GM18951 (cell line): Measurements from ENCODE around the gene MRPS25.

ENCODE experiments used
- POLR2A ChIP-seq: IDR thresholded peaks from 4 replicates; pipeline ENCODE4 v1.6.1; 2011; ENCODE audit warnings: mild to moderate bottlenecking; ENCODE audit not compliant: insufficient read length, insufficient read depth; ENCODE audit errors: extremely low read depth
- in situ Hi-C: fragments of 300-500 bp; cut with MboI; formaldehyde crosslinking; loops from one replicate; pipeline ENCODE4 v1.12.0; 2022; ENCODE audit warnings: low sequenced_read_pairs, mixed read lengths, inconsistent platforms; ENCODE audit not compliant: unreplicated experiment

Gene MRPS25

DNA sequence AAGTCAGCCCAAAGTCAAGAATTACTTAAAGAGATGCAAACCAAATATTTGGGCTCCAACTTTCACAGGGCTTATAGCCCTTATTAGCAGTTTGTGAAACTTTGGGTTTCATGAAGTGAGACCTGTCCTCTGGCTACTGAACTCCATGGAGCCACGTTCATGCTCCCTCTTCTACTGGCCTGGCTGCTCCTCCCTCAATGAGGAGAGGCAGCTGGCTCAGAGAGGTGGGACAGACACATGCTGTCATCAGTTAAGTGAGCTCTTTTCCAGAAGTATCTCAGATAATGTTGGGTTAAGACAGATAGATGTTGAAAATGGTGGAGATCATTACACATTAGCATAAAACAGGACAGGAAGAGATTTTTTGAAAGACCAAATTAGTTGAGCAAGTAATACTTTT is 19.4 kb downstream of the MRPS25 start:
- in situ Hi-C loops, result loop anchor here (25.0 kb wide), 1 partner anchor 258 kb away; no protein-coding TSS in a partner anchor
- TF ChIP-seq POLR2A, result no peak

DNA sequence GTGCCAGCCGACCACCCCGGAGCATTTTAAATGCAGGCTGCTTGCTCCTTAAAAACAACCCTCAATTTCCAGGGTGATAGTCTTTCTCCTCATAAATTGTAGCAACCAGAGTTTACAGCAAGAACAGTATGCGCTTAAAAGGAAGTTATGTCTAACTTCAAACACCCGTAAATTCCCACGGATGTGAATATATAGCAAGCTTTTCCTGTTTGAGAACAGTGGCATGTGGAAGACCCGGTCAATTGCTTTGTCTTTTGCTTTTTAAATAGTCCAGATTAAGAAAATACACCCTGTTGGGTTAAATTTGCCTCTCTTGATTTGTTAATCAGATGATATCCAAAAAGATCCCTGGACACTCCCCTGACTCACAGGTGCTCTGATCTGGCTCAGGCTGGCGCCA is 20.8 kb downstream of the MRPS25 start:
- in situ Hi-C loops, result loop anchor here (25.0 kb wide), 1 partner anchor 257 kb away; no protein-coding TSS in a partner anchor
- no peak for TF ChIP-seq POLR2A

DNA sequence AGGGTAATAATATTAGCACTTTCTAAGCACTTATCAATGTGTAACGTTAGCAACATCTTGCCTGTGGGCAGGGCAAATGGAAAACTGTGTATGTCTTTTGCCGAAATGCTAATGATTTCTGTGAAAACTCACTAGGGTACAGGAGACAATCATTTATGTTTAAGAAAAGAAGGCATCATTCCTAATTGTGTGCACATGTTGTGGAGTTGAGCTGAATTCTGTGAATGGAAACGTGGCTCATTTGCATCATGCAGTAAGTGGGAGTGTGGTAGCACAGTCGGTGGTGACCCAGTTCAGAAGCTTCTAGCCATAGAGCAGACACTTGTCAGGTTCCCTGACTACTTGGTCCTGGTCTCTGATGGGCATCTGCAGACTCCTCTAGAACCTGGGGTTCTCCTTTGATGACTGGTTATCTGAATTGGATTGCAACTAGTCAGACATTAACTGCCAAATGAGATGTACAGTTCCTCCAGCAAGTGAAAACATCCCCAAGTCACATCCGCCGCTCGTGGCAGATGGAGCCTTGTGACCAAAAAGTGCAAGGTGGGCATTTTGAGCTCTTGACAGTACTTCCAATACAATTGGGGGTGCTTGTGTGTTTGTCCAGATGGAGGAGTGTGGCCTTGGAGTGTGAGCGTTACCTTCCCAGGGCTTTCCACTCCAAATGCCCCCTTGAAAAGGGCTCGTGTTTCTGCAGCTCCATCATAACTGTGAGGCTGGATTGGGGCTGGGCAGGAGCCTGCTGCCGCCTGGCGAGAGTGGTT is 21.5 kb downstream of the MRPS25 start:
- in situ Hi-C loops, result loop anchor here (25.0 kb wide), 1 partner anchor 256 kb away; no protein-coding TSS in a partner anchor
- TF ChIP-seq POLR2A, result no peak

DNA sequence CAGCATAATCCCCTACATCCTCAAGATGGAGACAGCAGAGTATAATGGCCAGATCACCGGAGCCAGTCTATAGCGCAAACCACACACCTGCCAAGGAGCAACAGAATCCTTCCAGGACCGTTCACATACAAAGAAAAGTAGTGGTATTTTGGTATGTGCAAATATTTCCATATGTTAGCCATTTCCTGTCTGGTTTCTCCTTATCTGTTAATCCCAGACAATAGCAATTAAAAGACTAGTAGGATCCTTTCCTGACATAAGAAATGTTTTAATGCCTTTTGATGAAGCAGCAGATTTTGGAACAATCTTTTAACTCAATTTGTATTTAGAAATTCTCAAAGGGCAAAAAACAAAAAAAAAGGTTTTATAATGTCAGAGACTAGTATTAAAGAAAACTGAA is 22.2 kb downstream of the MRPS25 start:
- TF ChIP-seq POLR2A, result no peak
- in situ Hi-C loops, result loop anchor here (25.0 kb wide), 1 partner anchor 256 kb away; no protein-coding TSS in a partner anchor

DNA sequence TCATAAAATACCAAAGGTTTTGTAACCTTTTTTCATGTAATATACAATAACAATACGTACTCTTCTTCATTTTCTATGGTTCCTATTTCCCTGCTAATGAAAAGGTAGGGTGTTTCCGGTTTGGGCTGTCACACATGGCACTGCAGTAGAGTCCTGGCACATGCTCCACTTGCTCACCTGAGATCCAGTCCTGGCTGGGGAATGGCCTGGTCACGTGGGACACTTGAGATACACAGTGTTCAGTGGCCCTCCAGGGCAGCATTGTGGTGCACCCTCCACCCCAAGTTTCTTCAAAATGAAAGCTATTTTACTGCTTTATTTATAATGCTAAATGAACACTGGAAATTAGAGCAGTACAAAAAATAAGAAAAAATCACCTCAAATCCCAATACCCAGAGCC is 23.2 kb downstream of the MRPS25 start:
- in situ Hi-C loops, result loop anchor here (25.0 kb wide), 1 partner anchor 255 kb away; no protein-coding TSS in a partner anchor
- no peak for TF ChIP-seq POLR2A

DNA sequence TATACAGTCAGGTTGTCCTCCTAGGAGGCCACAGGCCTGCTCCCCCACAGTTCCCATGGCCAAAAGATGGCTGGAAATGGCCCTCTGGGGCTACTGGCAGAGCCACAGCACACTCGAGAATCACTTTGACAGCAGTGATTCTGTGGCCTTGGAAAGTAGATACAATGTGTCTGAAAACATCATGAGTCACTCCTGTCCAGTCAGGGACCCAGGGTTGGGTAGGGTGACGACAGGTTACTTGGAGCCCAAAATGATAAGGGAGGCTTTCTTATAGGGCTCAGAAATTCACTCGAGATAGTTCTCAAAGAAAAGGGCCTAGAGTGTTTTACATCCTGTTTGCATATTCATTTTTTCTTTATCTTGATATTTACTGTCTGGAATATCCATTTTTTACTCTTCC is 24.3 kb downstream of the MRPS25 start:
- TF ChIP-seq POLR2A, result no peak
- in situ Hi-C loops, result loop anchor here (25.0 kb wide), 1 partner anchor 254 kb away; no protein-coding TSS in a partner anchor

DNA sequence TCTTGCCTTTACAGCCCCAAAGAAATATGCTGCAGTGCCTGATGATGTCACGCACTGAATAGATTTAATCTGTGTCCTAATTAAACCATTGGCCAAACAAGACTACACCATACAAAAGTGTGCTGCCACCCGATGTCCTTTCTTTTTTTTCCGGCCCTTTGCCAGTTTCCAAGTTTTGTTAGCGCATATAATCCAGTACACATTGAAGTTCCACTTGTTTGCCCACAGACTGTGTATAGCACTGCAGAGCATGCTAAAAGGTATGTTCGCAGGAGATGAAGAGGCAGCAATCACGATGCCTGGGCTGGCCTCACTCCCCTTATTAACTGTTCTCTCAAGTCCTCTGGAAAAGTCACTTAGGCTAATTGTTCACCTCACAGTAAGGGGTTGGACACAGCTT is 26.8 kb downstream of the MRPS25 start:
- in situ Hi-C loops, result loop anchor here (25.0 kb wide), 1 partner anchor 251 kb away; no protein-coding TSS in a partner anchor

DNA sequence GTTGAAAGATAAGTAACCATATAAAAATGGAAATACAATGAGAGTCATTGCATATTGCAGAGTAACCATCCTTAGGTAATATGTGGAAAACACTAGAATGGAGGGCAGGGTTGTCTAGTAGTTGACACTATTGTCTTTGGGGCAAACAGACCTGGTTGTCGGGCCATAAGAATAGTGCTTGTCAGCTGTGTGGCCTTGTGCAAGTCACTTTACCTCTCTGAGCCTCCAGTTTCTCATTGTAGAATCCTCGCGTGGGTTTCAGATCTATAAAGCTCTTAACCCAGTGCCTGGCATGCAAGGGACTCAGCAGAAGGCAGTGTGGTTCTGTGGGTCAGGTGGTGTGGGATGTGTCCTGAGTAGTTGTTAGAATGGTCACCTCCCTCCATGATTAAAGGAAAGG is 32.0 kb downstream of the MRPS25 start:
- in situ Hi-C loops, result loop anchor here (25.0 kb wide), 1 partner anchor 246 kb away; no protein-coding TSS in a partner anchor

More for the DNA sequence above, 26.8 kb downstream of the MRPS25 start:
- no peak for TF ChIP-seq POLR2A

DNA sequence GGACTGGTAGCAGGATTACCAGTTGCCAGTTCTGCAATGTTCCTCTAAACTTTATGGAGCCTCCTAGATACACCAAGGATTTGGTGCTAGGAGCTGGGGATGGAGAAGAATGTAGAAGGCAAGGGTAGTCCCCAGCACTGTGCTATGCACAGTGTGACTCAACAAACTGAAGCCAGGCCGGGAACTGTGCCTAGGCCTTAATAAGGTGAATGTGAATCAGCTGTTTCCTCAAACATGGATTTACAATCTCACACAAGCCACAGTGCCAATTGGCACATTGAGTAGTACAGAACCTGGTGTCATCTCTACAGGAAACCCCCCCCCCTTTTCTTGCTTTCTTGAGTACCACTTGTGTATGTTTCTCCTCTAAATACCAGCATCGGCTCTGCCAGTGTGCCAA is 32.5 kb downstream of the MRPS25 start:
- in situ Hi-C loops, result loop anchor here (25.0 kb wide), 1 partner anchor 245 kb away; no protein-coding TSS in a partner anchor
- TF ChIP-seq POLR2A, result no peak

More for the DNA sequence above, 32.0 kb downstream of the MRPS25 start:
- TF ChIP-seq POLR2A, result no peak

DNA sequence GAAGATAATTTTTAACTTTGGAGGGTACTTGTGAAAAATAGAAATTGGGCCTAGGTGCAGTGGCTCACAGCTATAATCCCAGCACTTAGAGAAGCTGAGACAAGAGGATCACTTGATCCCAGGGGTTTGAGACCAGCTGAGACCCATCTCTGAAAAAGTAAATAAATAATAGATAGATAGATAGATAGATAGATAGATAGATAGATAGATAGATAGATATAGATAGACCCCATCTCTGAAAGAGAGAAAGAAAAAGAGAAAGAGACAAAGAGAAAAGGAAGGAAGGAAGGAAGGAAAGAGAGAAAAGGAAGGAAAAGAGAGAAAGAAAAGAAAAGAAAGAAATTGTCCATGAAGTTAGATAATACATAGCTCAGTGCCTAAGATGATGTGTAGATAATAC is 35.5 kb downstream of the MRPS25 start:
- in situ Hi-C loops, result loop anchor here (25.0 kb wide), 1 partner anchor 242 kb away; no protein-coding TSS in a partner anchor
- no peak for TF ChIP-seq POLR2A

DNA sequence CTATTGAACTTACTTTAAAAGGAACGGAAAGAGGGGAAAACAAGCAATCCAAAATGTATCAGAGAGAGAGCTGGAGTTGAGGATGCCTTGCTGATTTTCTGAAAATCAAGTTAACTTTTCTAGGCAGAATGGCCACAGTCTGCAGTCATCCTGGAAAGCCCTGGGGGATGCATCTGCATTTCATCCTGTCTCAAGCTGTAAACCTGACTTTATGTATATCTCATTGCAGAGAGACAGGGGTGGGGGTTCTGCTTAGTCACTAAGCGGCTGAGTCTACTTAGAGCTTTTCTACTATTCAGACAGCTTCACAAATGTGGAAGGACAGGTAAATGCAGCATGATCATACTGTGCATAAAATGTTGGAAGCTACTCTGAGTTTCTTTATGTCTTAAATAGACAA is 41.4 kb downstream of the MRPS25 start:
- in situ Hi-C loops, result no loop called here
- TF ChIP-seq POLR2A, result no peak

DNA sequence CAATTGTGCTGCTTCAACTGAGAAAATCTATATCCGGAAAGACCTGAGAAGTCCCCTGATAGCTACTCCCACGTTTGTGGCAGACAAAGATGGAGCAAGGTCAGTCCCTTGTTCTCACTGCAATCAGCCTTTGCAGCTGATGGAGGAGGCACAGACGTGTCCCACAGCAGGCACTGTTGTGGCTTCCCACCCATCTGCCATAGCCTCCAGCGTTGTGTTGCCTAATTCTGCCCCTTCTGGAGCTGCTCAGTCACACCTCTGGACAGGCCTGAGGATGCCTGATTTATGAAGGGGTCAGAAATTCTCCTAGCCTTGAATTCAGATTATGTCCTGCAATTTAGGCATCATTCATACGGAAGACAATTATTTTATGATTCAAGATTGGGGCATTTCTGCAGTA is 41.9 kb downstream of the MRPS25 start:
- TF ChIP-seq POLR2A, result no peak
- in situ Hi-C loops, result no loop called here

DNA sequence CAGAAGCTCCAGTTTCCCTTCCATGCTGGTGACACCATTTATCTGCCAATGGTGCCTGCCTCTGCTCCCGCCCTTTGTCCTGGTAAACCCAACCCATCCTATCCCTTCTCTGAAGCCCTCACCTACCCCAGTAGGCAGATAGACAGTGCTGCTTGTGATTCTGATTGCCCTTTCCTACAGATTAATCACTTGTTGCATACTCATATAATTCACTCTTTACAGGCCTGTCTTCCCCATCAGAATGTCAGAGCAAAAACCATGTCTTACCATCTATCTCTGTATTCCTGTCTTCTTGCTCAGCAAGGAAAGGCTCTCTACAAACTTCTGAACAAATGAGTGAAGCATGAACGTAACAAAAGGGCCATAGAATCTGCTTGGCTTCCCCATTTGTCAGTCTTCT is 47.9 kb downstream of the MRPS25 start:
- no peak for TF ChIP-seq POLR2A
- in situ Hi-C loops, result no loop called here

DNA sequence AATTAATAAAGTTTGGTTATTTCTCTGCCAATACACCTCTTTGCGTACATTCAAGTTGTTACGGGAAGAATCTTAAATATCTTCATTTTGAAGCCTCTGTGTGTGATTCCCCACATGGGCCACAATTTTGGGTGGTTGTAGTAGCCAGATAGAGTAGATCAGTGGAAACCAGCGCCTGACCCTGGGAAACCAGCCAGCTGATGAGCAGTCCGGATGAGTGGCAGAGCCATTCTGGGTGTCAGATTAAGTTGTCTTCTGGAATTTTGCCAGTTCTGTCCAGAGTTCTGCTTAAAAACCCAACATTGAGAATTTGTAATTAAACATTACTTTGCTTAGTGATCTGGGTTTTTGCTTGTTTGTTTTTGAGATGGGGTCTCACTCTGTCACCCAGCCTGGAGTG is 49.7 kb downstream of the MRPS25 start:
- in situ Hi-C loops, result no loop called here
- TF ChIP-seq POLR2A, result no peak
